HG03520 (cell line): Measurements from ENCODE around the gene COPS7B.

Source experiments
- ATAC-seq: cut with Tn5 transposase; IDR thresholded peaks from one replicate; pipeline ENCODE4 v1.9.1; 2021; ENCODE audit warnings: mild to moderate bottlenecking, moderate library complexity; ENCODE audit not compliant: unreplicated experiment

The COPS7B gene

GRCh38 chr2:231785413-231785812 lies 832 bp upstream of the COPS7B start:
- ATAC-seq = no peak

- ATAC-seq = no peak
These were observed 446 bp upstream of the COPS7B start for GRCh38 chr2:231785822-231786176.

GRCh38 chr2:231786917-231787292 lies 660 bp downstream of the COPS7B start:
- ATAC-seq = no peak

- no peak for ATAC-seq
These were observed 4.9 kb downstream of the COPS7B start for GRCh38 chr2:231791107-231791506.

- no peak for ATAC-seq
These were observed 8.1 kb downstream of the COPS7B start for GRCh38 chr2:231794383-231794782.

- no peak for ATAC-seq
These were observed 9.5 kb downstream of the COPS7B start for GRCh38 chr2:231795525-231796327.

GRCh38 chr2:231800493-231801091 lies 14.3 kb downstream of the COPS7B start:
- no peak for ATAC-seq

GRCh38 chr2:231803501-231804138 lies 17.4 kb downstream of the COPS7B start:
- no peak for ATAC-seq

- ATAC-seq = no peak
These were observed 20.8 kb downstream of the COPS7B start for GRCh38 chr2:231807020-231807419.

GRCh38 chr2:231810905-231811304 lies 24.7 kb downstream of the COPS7B start:
- no peak for ATAC-seq

GRCh38 chr2:231816327-231817026 lies 30.2 kb downstream of the COPS7B start:
- no peak for ATAC-seq

GRCh38 chr2:231819447-231820042 lies 33.3 kb downstream of the COPS7B start:
- no peak for ATAC-seq

- ATAC-seq = no peak
These were observed 34.6 kb downstream of the COPS7B start for GRCh38 chr2:231820786-231821303.

GRCh38 chr2:231821908-231822307 lies 35.7 kb downstream of the COPS7B start:
- ATAC-seq = no peak

- no peak for ATAC-seq
These were observed 66.9 kb downstream of the COPS7B start for GRCh38 chr2:231853105-231853504.

GRCh38 chr2:231854616-231855125 lies 68.4 kb downstream of the COPS7B start:
- ATAC-seq = no peak

GRCh38 chr2:231856959-231857358 lies 70.7 kb downstream of the COPS7B start:
- no peak for ATAC-seq
